Vagina (tissue), 2 donors: ENCODE results near the gene MACROD2.

Source experiments
- CTCF ChIP-seq, 3 experiments: fragments of 450-650 bp in 2 of 3; fragments of 200-600 bp in 1 of 3; sonication (generic) in 1 of 3; IDR thresholded peaks; one replicate each; pipeline ENCODE4 v1.5.1; 2017 to 2019; ENCODE audit warnings: antibody characterized with exemption in 3 of 3, mild to moderate bottlenecking in 2 of 3, moderate library complexity in 2 of 3
- POLR2A ChIP-seq, 2 donors: fragments of 450-650 bp; IDR thresholded peaks; one replicate each; pipeline ENCODE4 v1.6.1; 2017; ENCODE audit warnings: antibody characterized with exemption in 2 of 2, mild to moderate bottlenecking in 2 of 2, moderate library complexity in 2 of 2
- POLR2AphosphoS5 ChIP-seq, 2 donors: sonication (generic); formaldehyde crosslinking; IDR thresholded peaks; one replicate each; pipeline ENCODE4 v1.9.0; 2017; ENCODE audit warnings: antibody characterized with exemption in 2 of 2, mild to moderate bottlenecking in 2 of 2, low read depth in 1 of 2; ENCODE audit not compliant: insufficient read depth in 1 of 2

DNA sequence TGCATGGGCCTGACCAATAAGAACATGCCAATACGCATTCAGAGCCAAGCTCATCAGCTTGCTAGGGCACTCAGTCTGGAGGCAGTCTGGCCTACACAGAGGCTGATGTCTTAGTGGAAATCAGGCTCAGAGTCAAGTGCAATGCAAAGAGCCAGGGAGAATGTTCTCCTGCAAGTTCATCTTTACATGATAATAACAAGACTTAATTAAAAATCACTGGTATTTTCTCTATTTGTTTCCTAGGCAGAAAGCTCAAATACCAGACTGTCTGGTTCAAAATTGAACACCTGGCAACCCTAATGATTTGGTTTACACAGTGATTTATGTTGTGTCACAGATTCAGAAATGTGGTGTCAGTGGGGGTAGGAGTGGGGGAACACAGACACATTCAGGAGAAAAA lies 1031.4 kb downstream of the MACROD2 start:
- no peak for TF ChIP-seq POLR2AphosphoS5 (IDR thresholded peaks at IDR 0.05; ENCODE audit: insufficient read depth in 1 of 2, low read depth in 1 of 2)
- no peak for TF ChIP-seq CTCF (IDR thresholded peaks at IDR 0.05)
- no peak for TF ChIP-seq POLR2A (IDR thresholded peaks at IDR 0.05)
